GM12872 (cell line): ENCODE measurements around the gene SAMD4B.

Experiments used
- CTCF ChIP-seq: IDR thresholded peaks from 3 replicates; pipeline ENCODE4 v1.5.1; 2011; ENCODE audit warnings: low read depth, mild to moderate bottlenecking, low read length, moderate library complexity; ENCODE audit not compliant: insufficient read depth

SAMD4B gene

DNA sequence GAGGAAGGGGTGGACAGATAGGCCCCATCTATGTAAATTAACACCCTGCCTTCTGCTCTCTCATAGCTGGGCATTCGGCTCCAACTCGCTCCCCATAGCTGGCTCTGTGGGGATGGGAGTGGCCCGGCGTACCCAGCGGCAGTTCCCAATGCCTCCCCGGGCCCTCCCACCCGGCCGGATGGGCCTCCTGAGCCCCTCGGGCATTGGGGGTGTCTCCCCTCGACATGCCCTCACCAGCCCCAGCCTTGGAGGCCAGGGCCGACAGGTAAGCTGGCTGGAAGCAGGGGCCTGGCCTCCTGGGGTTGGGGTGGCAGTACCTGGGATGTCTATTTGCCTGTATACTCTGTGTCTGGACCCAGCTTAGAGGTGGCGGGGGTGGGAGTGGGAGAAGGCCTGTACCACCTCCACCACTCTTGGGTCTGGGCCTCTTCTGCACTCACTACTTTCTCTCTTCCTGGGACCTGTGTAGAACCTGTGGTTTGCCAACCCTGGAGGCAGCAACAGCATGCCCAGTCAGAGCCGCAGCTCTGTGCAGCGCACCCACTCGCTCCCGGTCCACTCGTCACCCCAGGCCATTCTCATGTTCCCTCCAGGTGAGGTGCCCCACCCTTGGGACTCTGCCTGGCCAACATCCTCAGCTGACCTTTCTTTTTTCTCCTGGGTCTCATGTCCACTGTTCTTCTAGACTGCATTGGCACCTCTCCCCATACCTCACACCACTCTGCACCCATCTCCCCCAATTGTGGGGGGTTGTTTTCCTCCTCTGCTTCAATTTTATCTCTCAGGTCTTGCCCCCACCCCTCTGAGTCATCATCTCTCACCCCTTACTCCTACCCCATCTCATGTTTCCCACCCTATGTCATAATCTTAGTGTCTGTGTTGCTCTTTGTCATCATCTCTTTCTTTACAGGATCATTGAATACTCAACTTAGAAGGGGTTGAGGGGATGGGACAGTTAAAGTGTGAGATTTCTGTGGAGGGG lies 38.6 kb downstream of the SAMD4B start:
- TF ChIP-seq CTCF: no peak

DNA sequence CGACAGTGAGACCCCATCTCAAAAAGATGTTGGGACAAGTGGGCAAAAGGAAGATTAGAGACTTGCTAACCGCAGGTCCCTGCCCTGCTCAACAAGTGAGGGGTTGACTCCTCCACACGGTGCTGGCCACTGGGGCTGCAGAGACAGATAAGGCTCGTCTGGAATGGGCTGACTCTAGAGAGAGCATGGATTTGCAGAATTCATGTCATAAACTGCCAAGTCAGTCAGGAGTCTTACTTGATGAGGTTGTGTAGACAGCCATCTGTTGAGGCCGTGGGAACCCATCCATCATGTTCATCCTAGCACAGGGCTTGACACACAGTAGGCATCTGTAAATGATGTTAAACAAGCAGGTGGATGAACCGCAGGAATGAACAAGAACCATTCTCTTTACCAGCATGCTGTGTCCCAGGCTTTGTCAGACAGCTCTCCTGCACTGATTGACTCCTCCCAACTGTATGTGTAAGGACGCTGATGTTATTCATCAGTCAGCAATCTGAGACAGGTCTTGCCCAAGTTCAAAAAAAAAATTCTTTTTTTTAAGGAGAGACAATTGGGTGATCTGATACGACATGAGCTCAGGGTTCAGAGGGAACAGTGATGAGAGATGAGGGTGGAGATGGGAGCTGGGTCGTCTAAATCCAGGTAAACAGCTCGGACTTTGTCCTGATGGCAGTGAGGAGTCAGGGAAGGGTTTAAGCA lies 39.8 kb downstream of the SAMD4B start:
- no peak for TF ChIP-seq CTCF

DNA sequence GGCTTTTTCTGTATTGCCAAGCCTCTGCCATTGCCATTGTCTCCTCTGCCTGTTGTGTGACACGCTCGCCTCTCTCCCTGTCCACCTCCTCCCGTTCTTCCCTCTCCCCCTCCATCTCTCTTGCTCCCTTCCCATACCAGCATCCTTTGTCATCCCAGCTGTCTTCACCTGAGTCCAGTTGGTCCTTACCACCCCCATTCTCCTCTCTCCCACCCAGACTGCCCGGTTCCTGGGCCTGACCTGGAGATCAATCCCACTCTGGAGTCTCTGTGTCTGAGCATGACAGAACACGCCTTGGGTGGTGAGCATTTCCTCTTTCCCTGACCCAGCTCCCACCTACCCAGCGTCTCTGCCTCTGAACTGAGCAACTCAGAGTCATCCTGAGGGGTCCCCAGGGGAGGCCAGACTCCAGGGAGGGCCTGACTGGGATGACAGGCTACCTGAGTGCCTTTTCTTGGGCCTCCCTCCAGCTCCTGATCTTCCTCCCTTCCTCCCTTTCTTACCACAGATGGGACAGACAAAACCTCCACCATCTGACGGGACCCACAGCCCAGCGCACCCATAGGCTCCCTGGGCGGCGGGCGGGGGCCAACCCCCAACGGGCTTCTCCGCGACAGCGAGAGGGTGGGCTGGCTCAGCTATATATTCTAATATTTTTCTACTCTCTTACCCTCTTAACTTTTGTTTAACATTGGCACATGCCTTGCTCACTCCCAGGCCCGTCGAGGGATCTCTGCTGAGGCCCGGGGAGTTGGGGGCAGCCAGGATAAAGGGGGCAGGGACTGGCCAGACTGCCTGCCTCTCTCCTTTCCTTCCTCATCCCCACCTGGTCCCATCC lies 41.0 kb downstream of the SAMD4B start:
- no peak for TF ChIP-seq CTCF

DNA sequence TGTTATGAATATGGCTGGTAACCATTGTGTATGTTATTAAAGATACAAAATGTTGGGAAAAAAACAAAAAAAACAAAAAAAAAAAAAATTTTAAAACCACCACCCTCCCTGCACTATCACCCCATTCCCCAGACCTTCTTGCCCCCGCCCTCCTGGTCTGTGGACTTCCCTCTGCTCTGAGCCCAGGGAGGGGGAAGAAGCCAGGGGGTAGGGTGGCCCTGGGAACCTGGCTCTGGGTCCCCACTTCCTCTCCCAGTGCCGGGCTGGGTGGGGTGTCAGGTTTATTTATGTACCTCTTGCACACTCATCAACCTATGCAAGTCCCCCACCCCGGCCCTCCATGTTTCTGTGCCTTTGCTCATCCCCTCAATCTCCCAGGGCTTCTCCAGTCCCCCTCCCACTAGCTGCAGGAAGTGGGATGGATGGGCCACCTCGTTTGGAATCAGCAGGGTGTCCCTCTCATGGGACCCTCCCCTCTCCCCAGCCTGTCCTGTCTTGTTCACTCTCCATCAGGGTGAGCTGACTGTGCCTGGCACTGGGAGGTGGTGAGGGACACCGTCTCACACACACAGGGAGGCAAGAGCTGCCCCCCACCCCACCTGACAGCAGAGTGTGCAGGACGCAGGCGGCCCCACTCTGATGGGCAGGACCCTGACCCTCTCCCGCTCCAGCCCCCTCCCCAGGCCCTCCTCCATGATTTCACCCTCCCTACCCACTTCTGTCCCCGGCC lies 42.8 kb downstream of the SAMD4B start:
- no peak for TF ChIP-seq CTCF

DNA sequence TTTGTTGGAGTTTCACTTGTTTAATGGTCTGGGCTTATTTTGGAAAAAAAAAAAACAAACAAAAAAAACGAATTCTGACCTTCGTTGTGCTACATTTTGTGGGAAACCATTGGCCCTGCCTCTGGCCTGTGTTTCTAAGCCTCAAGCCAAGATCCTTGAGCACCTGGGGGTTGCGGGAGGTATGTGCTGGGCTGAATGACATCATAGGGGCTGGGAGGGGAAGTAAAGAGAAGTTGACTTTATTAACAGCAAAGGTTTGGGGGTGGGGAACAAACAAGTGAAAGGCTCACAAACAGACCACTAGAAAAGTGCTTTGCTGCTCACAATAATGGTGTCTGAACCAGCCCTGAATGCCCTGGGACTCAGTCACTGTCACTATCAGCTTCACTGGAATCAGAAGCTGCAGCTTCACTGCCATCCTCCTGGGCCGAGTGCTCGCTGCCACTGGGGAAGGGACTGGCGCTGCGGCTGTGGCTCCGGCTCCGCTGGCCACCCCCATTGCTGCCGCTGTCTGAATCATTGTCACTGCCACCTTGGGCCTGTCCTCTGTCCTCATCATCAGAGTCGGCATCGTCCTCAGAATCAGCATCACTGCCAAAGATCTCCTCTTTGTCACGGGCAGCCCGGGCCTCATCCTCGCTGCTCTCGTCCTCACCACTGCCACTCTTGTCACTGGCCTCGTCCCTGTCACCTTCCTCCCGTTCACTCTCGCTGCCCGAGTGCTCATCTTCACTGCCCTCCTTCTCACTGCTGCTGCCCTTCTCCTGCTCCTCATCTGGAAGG lies 43.6 kb downstream of the SAMD4B start:
- no peak for TF ChIP-seq CTCF

DNA sequence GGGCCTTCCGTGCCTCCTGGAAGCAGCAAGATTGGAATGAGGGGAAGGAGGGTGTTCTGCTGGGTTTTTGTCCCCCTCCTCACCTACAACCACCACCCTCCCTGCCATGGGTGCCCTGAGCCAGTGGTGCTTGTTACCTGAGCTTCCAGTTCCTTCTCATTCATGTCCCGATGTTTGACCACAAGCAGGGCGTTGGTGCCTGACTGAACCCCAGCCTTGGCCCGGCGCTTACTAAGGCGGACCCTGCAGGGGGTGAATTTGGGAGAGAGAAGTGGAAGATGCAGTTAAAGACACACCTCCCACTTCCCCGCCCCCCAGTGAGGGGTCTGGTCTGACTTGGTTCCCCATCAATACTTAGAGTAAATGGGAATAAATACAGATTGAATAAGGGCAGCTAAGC lies 44.3 kb downstream of the SAMD4B start:
- TF ChIP-seq CTCF: no peak
